Natural killer cell (primary cell): ENCODE results near the gene PTPRU. TPM values are rescaled to one million over a fixed set of nuclear protein-coding genes. Genes with fewer than 3 reads are reported as not detected.

Experiments
- ATAC-seq, 3 donors: fragments of 150-1000 bp in 2 of 3; fragments of 200-7000 bp in 1 of 3; cut with Tn5 transposase; 1 replicate in 1 of 3; 2 replicates in 2 of 3; pipeline ENCODE4 v1.10.0; 2021; ENCODE audit warnings: mild to moderate bottlenecking in 2 of 3, moderate library complexity in 2 of 3
- DNase-seq, 2 donors: peaks; one replicate each; pipeline versions ENCODE4 v3.0.0 to v3.0.0-alpha.2; 2013 to 2021; ENCODE audit warnings: mixed read lengths in 1 of 2
- H3K27ac ChIP-seq: one replicate; pipeline ENCODE4 v1.5.1; 2013; ENCODE audit warnings: mild to moderate bottlenecking, low read length
- H3K27me3 ChIP-seq: one replicate; pipeline ENCODE4 v1.6.1; 2013; ENCODE audit warnings: low read length; ENCODE audit not compliant: control insufficient read depth, insufficient read depth
- H3K36me3 ChIP-seq: one replicate; pipeline ENCODE4 v1.6.1; 2013; ENCODE audit warnings: low read length; ENCODE audit not compliant: control insufficient read depth, insufficient read depth
- H3K4me1 ChIP-seq: one replicate; pipeline ENCODE4 v1.6.1; 2013; ENCODE audit warnings: low read length; ENCODE audit not compliant: control insufficient read depth, insufficient read depth
- H3K4me3 ChIP-seq: one replicate; pipeline ENCODE4 v1.5.1; 2013; ENCODE audit warnings: low read length
- H3K9me3 ChIP-seq: one replicate; pipeline ENCODE4 v1.6.1; 2013; ENCODE audit warnings: low read length; ENCODE audit not compliant: control insufficient read depth, insufficient read depth
- H3K27ac Mint-ChIP-seq, 2 donors: one replicate each; pipeline ENCODE4 v1.8.0; 2022; ENCODE audit warnings: mild to moderate bottlenecking in 2 of 2, mixed read lengths in 2 of 2, moderate library complexity in 1 of 2
- H3K27me3 Mint-ChIP-seq, 2 donors: one replicate each; pipeline ENCODE4 v1.8.0; 2022; ENCODE audit warnings: low read depth in 2 of 2, mixed read lengths in 2 of 2
- H3K36me3 Mint-ChIP-seq: one replicate; pipeline ENCODE4 v1.8.0; 2022; ENCODE audit warnings: mixed read lengths
- H3K4me1 Mint-ChIP-seq, 2 donors: one replicate each; pipeline ENCODE4 v1.8.0; 2022; ENCODE audit warnings: mixed read lengths in 2 of 2
- H3K4me3 Mint-ChIP-seq: one replicate; pipeline ENCODE4 v1.8.0; 2022; ENCODE audit warnings: mild to moderate bottlenecking, moderate library complexity, mixed read lengths
- H3K9me3 Mint-ChIP-seq, 2 donors: one replicate each; pipeline ENCODE4 v1.8.0; 2022; ENCODE audit warnings: mixed read lengths in 2 of 2
- WGBS: methylation state at CpG from one replicate; pipeline ENCODE4 v1.1.7; 2013; ENCODE audit warnings: missing lambda C conversion rate; ENCODE audit not compliant: insufficient coverage; 5-methylcytosine and 5-hydroxymethylcytosine counted together
- intact Hi-C: fragments of 100-400 bp; cut with micrococcal nuclease; formaldehyde crosslinking; loops from one replicate; pipeline ENCODE4 v1.14.2; 2022
- total RNA-seq, 4 donors: library from RNA; stranded (reverse); fragments of 120-200 nt in 1 of 4; gene quantifications; one replicate each; pipeline versions ENCODE4 v1.2.3 to v1.2.4, GENCODE V29; 2013 to 2022
- TF ChIP-seq, protein P1 (sequence below): fragments of 200-600 bp; IDR thresholded peaks from one replicate; pipeline ENCODE4 v1.8.0; 2022; ENCODE audit warnings: antibody characterized with exemption

The PTPRU gene
- total RNA-seq, 3 donors from 2014 or later (not counting 1 experiment from before 2014, with no cell fraction given): 0.54 to 1.6 (median 0.79) TPM

DNA sequence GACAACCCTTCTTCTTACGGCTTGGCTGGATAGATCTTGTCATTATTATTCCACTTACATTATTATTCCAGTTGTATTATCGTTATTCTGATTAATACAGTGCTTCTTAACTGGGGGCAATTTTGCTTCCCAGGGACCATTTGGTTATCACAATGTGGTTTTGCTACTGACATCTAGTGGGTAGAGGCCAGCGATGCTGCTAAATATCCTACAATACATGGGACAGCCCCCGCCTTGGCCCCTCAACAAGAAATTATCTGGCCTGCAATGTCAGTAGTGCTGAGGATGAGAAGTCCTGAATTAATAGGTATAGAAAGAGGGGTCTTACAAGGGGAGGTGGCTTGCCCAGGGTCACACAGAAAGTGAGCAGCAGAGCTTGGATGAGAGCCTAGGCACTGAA lies 105.6 kb downstream of the PTPRU start:
- H3K4me3 Mint-ChIP-seq: no peak overlapping the region
- Histone ChIP-seq H3K4me1 (no peaks in the 10 kb centered on the region), H3K27ac (no peak overlapping the region), H3K36me3 (no peaks in the 10 kb centered on the region), H3K4me3 (no peak overlapping the region), H3K27me3 (no peaks in the 10 kb centered on the region), H3K9me3 (no peaks in the 10 kb centered on the region)
- TF ChIP-seq, protein P1, sequence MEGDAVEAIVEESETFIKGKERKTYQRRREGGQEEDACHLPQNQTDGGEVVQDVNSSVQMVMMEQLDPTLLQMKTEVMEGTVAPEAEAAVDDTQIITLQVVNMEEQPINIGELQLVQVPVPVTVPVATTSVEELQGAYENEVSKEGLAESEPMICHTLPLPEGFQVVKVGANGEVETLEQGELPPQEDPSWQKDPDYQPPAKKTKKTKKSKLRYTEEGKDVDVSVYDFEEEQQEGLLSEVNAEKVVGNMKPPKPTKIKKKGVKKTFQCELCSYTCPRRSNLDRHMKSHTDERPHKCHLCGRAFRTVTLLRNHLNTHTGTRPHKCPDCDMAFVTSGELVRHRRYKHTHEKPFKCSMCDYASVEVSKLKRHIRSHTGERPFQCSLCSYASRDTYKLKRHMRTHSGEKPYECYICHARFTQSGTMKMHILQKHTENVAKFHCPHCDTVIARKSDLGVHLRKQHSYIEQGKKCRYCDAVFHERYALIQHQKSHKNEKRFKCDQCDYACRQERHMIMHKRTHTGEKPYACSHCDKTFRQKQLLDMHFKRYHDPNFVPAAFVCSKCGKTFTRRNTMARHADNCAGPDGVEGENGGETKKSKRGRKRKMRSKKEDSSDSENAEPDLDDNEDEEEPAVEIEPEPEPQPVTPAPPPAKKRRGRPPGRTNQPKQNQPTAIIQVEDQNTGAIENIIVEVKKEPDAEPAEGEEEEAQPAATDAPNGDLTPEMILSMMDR: no peak
- H3K4me1 Mint-ChIP-seq: no peaks in the 10 kb centered on the region
- H3K36me3 Mint-ChIP-seq: no peaks in the 10 kb centered on the region
- intact Hi-C loops: no loop called here
- DNase-seq (no peak), ATAC-seq (no peak)
- no peaks in the 10 kb centered on the region for H3K9me3 Mint-ChIP-seq
- 67% methylated on average over 4 of the region's 4 CpGs for WGBS
- H3K27me3 Mint-ChIP-seq: peaks cover 29 to 57% of the 10 kb centered on the region in 2 donors
- no peak overlapping the region for H3K27ac Mint-ChIP-seq

DNA sequence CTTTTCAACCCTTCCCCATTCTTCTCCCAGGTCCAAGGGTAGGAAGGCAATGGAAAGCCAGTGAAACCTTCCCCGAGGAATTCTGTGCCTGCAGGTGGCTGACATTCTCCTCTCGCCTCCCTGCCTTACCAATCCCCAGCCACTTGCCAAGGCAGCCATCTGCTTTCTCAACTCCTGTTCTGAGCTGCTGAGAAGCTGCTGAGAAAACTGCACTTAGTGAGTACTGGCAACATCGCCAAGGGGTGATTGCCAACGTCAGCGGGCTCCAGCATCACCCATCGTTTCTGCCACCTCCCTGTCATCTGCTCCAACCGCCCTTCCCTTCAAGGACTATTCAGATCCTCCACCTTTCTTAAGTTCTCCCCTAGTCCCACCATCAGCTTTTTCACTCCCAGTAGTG lies 106.0 kb downstream of the PTPRU start:
- H3K36me3 ChIP-seq: no peaks in the 10 kb centered on the region
- Mint-ChIP-seq H3K4me1 (no peaks in the 10 kb centered on the region), H3K27ac (no peak overlapping the region), H3K4me3 (no peak overlapping the region), H3K9me3 (no peaks in the 10 kb centered on the region), H3K36me3 (no peaks in the 10 kb centered on the region), H3K27me3 (peaks cover 29 to 56% of the 10 kb centered on the region in 2 donors)
- no peaks in the 10 kb centered on the region for H3K4me1 ChIP-seq
- no peak for DNase-seq
- TF ChIP-seq, protein P1: no peak
- no peaks in the 10 kb centered on the region for H3K27me3 ChIP-seq
- WGBS: 79% methylated on average over 7 of the region's 7 CpGs
- H3K27ac ChIP-seq: no peak overlapping the region
- intact Hi-C loops: no loop called here
- H3K9me3 ChIP-seq: no peaks in the 10 kb centered on the region
- ATAC-seq: no peak
- H3K4me3 ChIP-seq: no peak overlapping the region

DNA sequence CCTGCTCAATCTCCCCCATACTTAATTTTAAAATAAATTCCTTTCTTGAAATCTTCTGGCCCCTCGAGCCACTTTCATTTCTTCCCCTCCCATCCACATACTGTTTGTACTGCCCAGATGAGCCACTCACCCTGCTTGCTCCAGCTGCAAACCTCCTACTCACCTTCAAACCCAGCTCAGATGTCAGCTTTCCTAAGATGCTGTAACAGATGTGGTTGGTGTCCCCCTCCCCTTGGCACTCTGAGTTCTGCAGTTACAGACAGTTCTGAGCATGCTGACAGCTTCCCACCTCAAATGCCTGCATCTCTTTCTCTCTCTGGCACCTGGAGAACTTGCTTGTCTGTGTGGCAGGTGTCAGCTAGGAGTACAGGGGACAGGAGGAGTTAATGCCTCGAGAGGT lies 106.7 kb downstream of the PTPRU start:
- no peak overlapping the region for H3K4me3 Mint-ChIP-seq
- no peak overlapping the region for H3K27ac Mint-ChIP-seq

DNA sequence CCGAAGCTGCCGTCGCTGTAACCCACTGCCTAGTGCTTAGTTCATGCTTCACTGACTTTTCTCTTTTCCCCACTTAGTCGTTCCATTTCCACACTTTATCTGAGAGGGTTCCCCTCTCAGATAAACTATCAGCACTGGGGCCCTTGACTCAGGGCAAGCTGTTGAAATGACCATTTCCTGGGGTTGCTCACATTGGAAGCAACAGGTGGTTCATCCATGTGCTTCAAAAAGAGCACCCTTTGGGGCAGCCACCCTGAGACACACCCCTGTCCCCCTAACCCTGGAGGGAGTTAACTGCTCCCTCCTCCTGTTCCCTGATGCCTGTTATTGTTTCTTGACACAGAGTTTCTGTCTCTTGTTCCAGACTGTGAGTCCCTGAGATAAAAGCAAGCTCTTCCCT lies 107.2 kb downstream of the PTPRU start:
- peaks cover 31 to 48% of the 10 kb centered on the region in 2 donors for H3K27me3 Mint-ChIP-seq
- Histone ChIP-seq H3K4me3 (no peak overlapping the region), H3K27me3 (no peaks in the 10 kb centered on the region), H3K36me3 (no peaks in the 10 kb centered on the region), H3K9me3 (no peaks in the 10 kb centered on the region), H3K27ac (no peak overlapping the region), H3K4me1 (no peaks in the 10 kb centered on the region)
- no peaks in the 10 kb centered on the region for H3K9me3 Mint-ChIP-seq
- H3K36me3 Mint-ChIP-seq: no peaks in the 10 kb centered on the region
- 69% methylated on average over 4 of the region's 4 CpGs for WGBS
- no peak overlapping the region for H3K27ac Mint-ChIP-seq
- DNase-seq (no peak), ATAC-seq (no peak)
- H3K4me3 Mint-ChIP-seq: no peak overlapping the region
- TF ChIP-seq, protein P1: no peak
- H3K4me1 Mint-ChIP-seq: no peaks in the 10 kb centered on the region
- intact Hi-C loops: no loop called here

More for the DNA sequence above, 106.7 kb downstream of the PTPRU start:
- Mint-ChIP-seq H3K27me3 (peaks cover 30 to 50% of the 10 kb centered on the region in 2 donors), H3K9me3 (no peaks in the 10 kb centered on the region), H3K36me3 (no peaks in the 10 kb centered on the region), H3K4me1 (no peaks in the 10 kb centered on the region)
- no peak overlapping the region for H3K27ac ChIP-seq
- H3K4me3 ChIP-seq: no peak overlapping the region
- H3K4me1 ChIP-seq: no peaks in the 10 kb centered on the region
- DNase-seq: no peak
- no peaks in the 10 kb centered on the region for H3K9me3 ChIP-seq
- TF ChIP-seq, protein P1: no peak
- H3K27me3 ChIP-seq: no peaks in the 10 kb centered on the region
- intact Hi-C loops: no loop called here
- 68% methylated on average over 2 of the region's 2 CpGs for WGBS
- ATAC-seq: no peak
- H3K36me3 ChIP-seq: no peaks in the 10 kb centered on the region
